ACC112 (cell line): ENCODE data around the gene RUNDC3A.
A peak's percentile ranks its signal among the peaks of the same experiment; 100 is the strongest.

Experiments
- H2AFZ ChIP-seq: fragments of 200-600 bp; sonication (generic); one replicate; pipeline ENCODE4 v1.6.0; 2017; ENCODE audit warnings: antibody characterized with exemption, low read length; ENCODE audit not compliant: unreplicated experiment
- H3K27ac ChIP-seq: fragments of 200-600 bp; sonication (generic); 2 replicates; pipeline ENCODE4 v1.5.1; 2014; ENCODE audit warnings: low read depth, mild to moderate bottlenecking, antibody characterized with exemption, low read length, moderate library complexity
- H3K27me3 ChIP-seq: fragments of 200-600 bp; sonication (generic); 2 replicates; pipeline ENCODE4 v1.6.1; 2014; ENCODE audit warnings: mild to moderate bottlenecking, antibody characterized with exemption, low read length, moderate library complexity, mixed read lengths; ENCODE audit not compliant: insufficient read depth
- H3K36me3 ChIP-seq: fragments of 200-600 bp; sonication (generic); 2 replicates; pipeline ENCODE4 v1.6.1; 2016; ENCODE audit warnings: mild to moderate bottlenecking, antibody characterized with exemption, low read length, moderate library complexity, mixed read lengths; ENCODE audit not compliant: insufficient read depth
- H3K4me1 ChIP-seq: fragments of 200-600 bp; sonication (generic); one replicate; pipeline ENCODE4 v1.6.1; 2016; ENCODE audit warnings: low read length, mixed read lengths; ENCODE audit not compliant: insufficient read depth, unreplicated experiment, control insufficient read depth
- H3K4me3 ChIP-seq: fragments of 200-600 bp; sonication (generic); 2 replicates; pipeline ENCODE4 v1.5.1; 2014; ENCODE audit warnings: mild to moderate bottlenecking, low read depth, low read length
- H3K79me2 ChIP-seq: fragments of 200-600 bp; sonication (generic); one replicate; pipeline ENCODE4 v1.6.0; 2016; ENCODE audit warnings: low read length; ENCODE audit not compliant: control insufficient read depth, unreplicated experiment, insufficient read depth

The RUNDC3A gene

GRCh38 chr17:44352828-44353671, 44.6 kb downstream of the RUNDC3A start:
- Histone ChIP-seq H3K4me1 (no peaks in the 10 kb centered on the region), H2AFZ (no peak overlapping the region), H3K27ac (no peak overlapping the region), H3K4me3 (peak overlapping the region; percentile 63; the same call in 1 of the 2 replicates), H3K27me3 (no peaks in the 10 kb centered on the region), H3K36me3 (peaks cover 3% of the 10 kb centered on the region; the same call in 1 of the 2 replicates), H3K79me2 (no peaks in the 10 kb centered on the region)

- Histone ChIP-seq H3K27me3 (no peaks in the 10 kb centered on the region), H2AFZ (no peak overlapping the region), H3K36me3 (peaks cover 3% of the 10 kb centered on the region; the same call in 1 of the 2 replicates), H3K79me2 (no peaks in the 10 kb centered on the region), H3K27ac (no peak overlapping the region), H3K4me1 (no peaks in the 10 kb centered on the region), H3K4me3 (peak overlapping the region; percentile 63; the same call in 1 of the 2 replicates)
These were observed 45.4 kb downstream of the RUNDC3A start for GRCh38 chr17:44353672-44354331.

GRCh38 chr17:44354582-44355561, 46.5 kb downstream of the RUNDC3A start:
- no peaks in the 10 kb centered on the region for H3K27me3 ChIP-seq
- no peaks in the 10 kb centered on the region for H3K4me1 ChIP-seq
- no peak overlapping the region for H2AFZ ChIP-seq
- H3K79me2 ChIP-seq, result no peaks in the 10 kb centered on the region
- no peak overlapping the region for H3K27ac ChIP-seq
- H3K36me3 ChIP-seq, result peaks cover 3% of the 10 kb centered on the region; the same call in 1 of the 2 replicates
- no peak overlapping the region for H3K4me3 ChIP-seq

GRCh38 chr17:44355642-44356099, 47.3 kb downstream of the RUNDC3A start:
- Histone ChIP-seq H3K4me1 (peaks cover under 1% of the 10 kb centered on the region), H2AFZ (no peak overlapping the region), H3K79me2 (no peaks in the 10 kb centered on the region), H3K27ac (no peak overlapping the region), H3K4me3 (no peak overlapping the region), H3K36me3 (peaks cover 3% of the 10 kb centered on the region; the same call in 1 of the 2 replicates), H3K27me3 (no peaks in the 10 kb centered on the region)

- Histone ChIP-seq H3K79me2 (no peaks in the 10 kb centered on the region), H3K27me3 (no peaks in the 10 kb centered on the region), H3K27ac (no peak overlapping the region), H3K4me1 (peaks cover 6% of the 10 kb centered on the region), H3K36me3 (no peaks in the 10 kb centered on the region; the same call in 1 of the 2 replicates), H2AFZ (no peak overlapping the region), H3K4me3 (no peak overlapping the region)
These were observed 47.8 kb downstream of the RUNDC3A start for GRCh38 chr17:44356241-44356640.

- Histone ChIP-seq H3K27me3 (no peaks in the 10 kb centered on the region), H3K4me1 (peaks cover 13% of the 10 kb centered on the region), H3K4me3 (no peak overlapping the region), H3K36me3 (no peaks in the 10 kb centered on the region), H2AFZ (no peak overlapping the region), H3K27ac (no peak overlapping the region), H3K79me2 (no peaks in the 10 kb centered on the region)
These were observed 49.7 kb downstream of the RUNDC3A start for GRCh38 chr17:44358066-44358465.

- Histone ChIP-seq H3K4me1 (peaks cover 13% of the 10 kb centered on the region), H3K27ac (no peak overlapping the region), H2AFZ (no peak overlapping the region), H3K4me3 (no peak overlapping the region), H3K27me3 (no peaks in the 10 kb centered on the region), H3K79me2 (no peaks in the 10 kb centered on the region), H3K36me3 (no peaks in the 10 kb centered on the region)
These were observed 50.6 kb downstream of the RUNDC3A start for GRCh38 chr17:44359006-44359405.

GRCh38 chr17:44359458-44360143, 51.2 kb downstream of the RUNDC3A start:
- Histone ChIP-seq H3K79me2 (no peaks in the 10 kb centered on the region), H3K27me3 (no peaks in the 10 kb centered on the region), H3K4me1 (peaks cover 13% of the 10 kb centered on the region), H3K4me3 (no peak overlapping the region), H2AFZ (no peak overlapping the region), H3K36me3 (no peaks in the 10 kb centered on the region), H3K27ac (no peak overlapping the region)

- Histone ChIP-seq H2AFZ (no peak overlapping the region), H3K4me3 (no peak overlapping the region), H3K27ac (no peak overlapping the region), H3K79me2 (no peaks in the 10 kb centered on the region), H3K4me1 (peaks cover 13% of the 10 kb centered on the region), H3K27me3 (peaks cover 4% of the 10 kb centered on the region; the same call in 1 of the 2 replicates), H3K36me3 (no peaks in the 10 kb centered on the region)
These were observed 51.7 kb downstream of the RUNDC3A start for GRCh38 chr17:44360144-44360533.
